ENCODE results near the gene LRP1B.

LRP1B gene

GRCh38 chr2:140183056-140183765 is 1947.6 kb downstream of the LRP1B start:
- H3K4me3 ChIP-seq (ENCODE audit: low read depth, low read length), result no peak overlapping the region
- no peak for TF ChIP-seq CTCF (IDR thresholded peaks at IDR 0.05; ENCODE audit: low read depth, low read length)
- no peak for DNase-seq
- no peaks in the 10 kb centered on the region for H3K9me3 ChIP-seq
- H3K36me3 ChIP-seq, result no peaks in the 10 kb centered on the region
- H3K27me3 ChIP-seq, result no peaks in the 10 kb centered on the region
- no peaks in the 10 kb centered on the region for H3K4me1 ChIP-seq
